Liver (tissue), 9 donors: ENCODE results near the gene ACOT7. TPM values are rescaled to one million over a fixed set of nuclear protein-coding genes. Genes with fewer than 3 reads are reported as not detected.

Source experiments
- DNase-seq: peaks from one replicate; pipeline ENCODE4 v3.0.0-alpha.2; 2017; ENCODE audit warnings: low spot score
- H3K27ac ChIP-seq, 2 donors: one replicate each; pipeline ENCODE4 v1.7.0; 2013; ENCODE audit warnings: inconsistent platforms in 2 of 2, low read length in 2 of 2, control low read depth in 1 of 2, low read depth in 1 of 2, mild to moderate bottlenecking in 1 of 2
- H3K27me3 ChIP-seq, 4 donors: one replicate each; pipeline versions ENCODE4 v1.6.1 to v1.7.0; 2013; ENCODE audit warnings: low read length in 3 of 4, inconsistent platforms in 1 of 4, mild to moderate bottlenecking in 1 of 4, moderate library complexity in 1 of 4; ENCODE audit not compliant: control insufficient read depth in 4 of 4, insufficient read depth in 4 of 4
- H3K36me3 ChIP-seq, 4 donors: one replicate each; pipeline versions ENCODE4 v1.6.1 to v1.7.0; 2013; ENCODE audit warnings: low read length in 3 of 4, mild to moderate bottlenecking in 3 of 4, low read depth in 1 of 4, moderate library complexity in 1 of 4; ENCODE audit not compliant: control insufficient read depth in 4 of 4, insufficient read depth in 3 of 4
- H3K4me1 ChIP-seq, 4 donors: one replicate each; pipeline versions ENCODE4 v1.6.1 to v1.7.0; 2013; ENCODE audit warnings: low read length in 3 of 4, mild to moderate bottlenecking in 3 of 4, moderate library complexity in 1 of 4; ENCODE audit not compliant: control insufficient read depth in 4 of 4, insufficient read depth in 4 of 4
- H3K4me3 ChIP-seq, 3 donors: one replicate each; pipeline versions ENCODE4 v1.6.1 to v1.7.0; 2013; ENCODE audit warnings: low read length in 3 of 3, control low read depth in 1 of 3, low read depth in 1 of 3, mild to moderate bottlenecking in 1 of 3
- H3K9ac ChIP-seq, 2 donors: one replicate each; pipeline ENCODE4 v1.7.0; 2013; ENCODE audit warnings: low read length in 2 of 2, mild to moderate bottlenecking in 2 of 2, moderate library complexity in 2 of 2, control low read depth in 1 of 2, low read depth in 1 of 2
- H3K9me3 ChIP-seq, 4 donors: one replicate each; pipeline versions ENCODE4 v1.6.1 to v1.7.0; 2013; ENCODE audit warnings: low read length in 3 of 4; ENCODE audit not compliant: control insufficient read depth in 4 of 4
- ATF3 ChIP-seq: IDR thresholded peaks from 2 replicates; pipeline ENCODE4 v1.6.1; 2016; ENCODE audit warnings: antibody characterized with exemption
- CTCF ChIP-seq: fragments of 150-350 bp; IDR thresholded peaks from 2 replicates; pipeline ENCODE4 v1.5.1; 2017; ENCODE audit warnings: improper control_type of control experiment, low read depth, low read length; ENCODE audit not compliant: missing input control
- EGR1 ChIP-seq, 2 donors: IDR thresholded peaks; 2 replicates each; pipeline ENCODE4 v1.6.1; 2016 to 2018; ENCODE audit warnings: antibody characterized with exemption in 2 of 2, low read depth in 2 of 2
- FOXA1 ChIP-seq: IDR thresholded peaks from 2 replicates; pipeline ENCODE4 v1.6.1; 2016; ENCODE audit warnings: antibody characterized with exemption
- FOXA2 ChIP-seq: IDR thresholded peaks from 2 replicates; pipeline ENCODE4 v1.6.1; 2016; ENCODE audit warnings: antibody characterized with exemption
- GABPA ChIP-seq, 2 donors: IDR thresholded peaks in 1 of 2; conservative IDR thresholded peaks in 1 of 2; 2 replicates each; pipeline ENCODE4 v1.6.1; 2016; ENCODE audit warnings: antibody characterized with exemption in 2 of 2, mild to moderate bottlenecking in 1 of 2, moderate library complexity in 1 of 2
- HNF4A ChIP-seq, 2 donors: conservative IDR thresholded peaks; 2 replicates each; pipeline ENCODE4 v1.6.1; 2016; ENCODE audit warnings: antibody characterized with exemption in 2 of 2, mild to moderate bottlenecking in 2 of 2
- HNF4G ChIP-seq: IDR thresholded peaks from 2 replicates; pipeline ENCODE4 v1.6.1; 2016; ENCODE audit warnings: antibody characterized with exemption
- JUND ChIP-seq, 2 donors: IDR thresholded peaks; 2 replicates each; pipeline ENCODE4 v1.6.1; 2016; ENCODE audit warnings: antibody characterized with exemption in 2 of 2
- MAX ChIP-seq: IDR thresholded peaks from 2 replicates; pipeline ENCODE4 v1.6.1; 2016; ENCODE audit warnings: antibody characterized with exemption
- RAD21 ChIP-seq, 2 donors: IDR thresholded peaks; 2 replicates each; pipeline ENCODE4 v1.6.1; 2016; ENCODE audit warnings: antibody characterized with exemption in 2 of 2, mild to moderate bottlenecking in 2 of 2
- REST ChIP-seq: IDR thresholded peaks from 2 replicates; pipeline ENCODE4 v1.6.1; 2016; ENCODE audit warnings: antibody characterized with exemption, mild to moderate bottlenecking
- RXRA ChIP-seq, 2 donors: IDR thresholded peaks; 2 replicates each; pipeline ENCODE4 v1.6.1; 2017 to 2018; ENCODE audit warnings: antibody characterized with exemption in 2 of 2, mild to moderate bottlenecking in 1 of 2
- TAF1 ChIP-seq: conservative IDR thresholded peaks from 2 replicates; pipeline ENCODE4 v1.6.1; 2016; ENCODE audit warnings: antibody characterized with exemption, mild to moderate bottlenecking
- YY1 ChIP-seq: IDR thresholded peaks from 2 replicates; pipeline ENCODE4 v1.6.1; 2016; ENCODE audit warnings: antibody characterized with exemption, mild to moderate bottlenecking
- ZBTB33 ChIP-seq: IDR thresholded peaks from 2 replicates; pipeline ENCODE4 v1.6.1; 2016; ENCODE audit warnings: antibody characterized with exemption
- WGBS: extraction: QIAGEN DNeasy Blood & Tissue Kit; methylation state at CpG from one replicate; pipeline ENCODE4 v1.1.7; 2013; 5-methylcytosine and 5-hydroxymethylcytosine counted together
- polyA plus RNA-seq, 2 donors: library from polyadenylated mRNA; stranded (reverse) in 1 of 2; unstranded in 1 of 2; fragments of 200-250 nt in 1 of 2; fragments of >200 nt in 1 of 2; fragmentation: Nextera tagmentation in 1 of 2; extraction: Ambion mirVana in 1 of 2; gene quantifications; one replicate each; pipeline versions ENCODE4 v1.2.1 to v1.2.3, GENCODE V29; 2013 to 2015
- total RNA-seq, 2 donors: library from RNA; depleted of rRNA; stranded (reverse); fragments of >200 nt; gene quantifications; one replicate each; pipeline ENCODE4 v1.2.3, GENCODE V29; 2014
- donor health status: healthy.
- donor health status: healthy.
- donor health status: healthy.
- donor health status: healthy.
- donor health status: healthy.

The ACOT7 gene
- total and polyA plus RNA-seq, 4 donors = 8.7 to 14.4 (median 10.4) TPM

GRCh38 chr1:6247651-6248050 lies 145.9 kb downstream of the ACOT7 start:
- DNase-seq = no peak
- peaks cover 0 to 33% (median 12%) of the 10 kb centered on the region in 4 donors for H3K4me1 ChIP-seq
- H3K27me3 ChIP-seq = peaks cover 2 to 12% (median 6%) of the 10 kb centered on the region in 4 donors

More at GRCh38 chr1:6247651-6248050, 145.9 kb downstream of the ACOT7 start:
- no peak for TF ChIP-seq ATF3
- TF ChIP-seq MAX = no peak
- no peak for TF ChIP-seq HNF4G
- TF ChIP-seq REST = no peak
- TF ChIP-seq RXRA (IDR thresholded peaks at IDR 0.05) = no peak
- TF ChIP-seq TAF1 = no peak
- TF ChIP-seq FOXA2 = no peak
- no peak for TF ChIP-seq YY1
- no peak for TF ChIP-seq HNF4A (conservative IDR thresholded peaks at IDR 0.05)
- TF ChIP-seq FOXA1 = no peak
- TF ChIP-seq ZBTB33 = no peak
- TF ChIP-seq EGR1 (IDR thresholded peaks at IDR 0.05; ENCODE audit: low read depth in 2 of 2) = no peak
- no peak for TF ChIP-seq GABPA (IDR thresholded peaks at IDR 0.05 in 1 of 2, conservative IDR thresholded peaks at IDR 0.05 in 1 of 2)
- TF ChIP-seq JUND (IDR thresholded peaks at IDR 0.05) = no peak
- TF ChIP-seq CTCF = no peak
- no peak for TF ChIP-seq RAD21 (IDR thresholded peaks at IDR 0.05)
- no peaks in the 10 kb centered on the region for H3K36me3 ChIP-seq
- WGBS = 62% methylated on average over 5 of the region's 5 CpGs
- H3K9ac ChIP-seq = no peak overlapping the region
- H3K27ac ChIP-seq = no peak overlapping the region
- H3K4me3 ChIP-seq = no peak overlapping the region
- H3K9me3 ChIP-seq = no peaks in the 10 kb centered on the region
